ENCODE data around the gene SOCS4.

DNA sequence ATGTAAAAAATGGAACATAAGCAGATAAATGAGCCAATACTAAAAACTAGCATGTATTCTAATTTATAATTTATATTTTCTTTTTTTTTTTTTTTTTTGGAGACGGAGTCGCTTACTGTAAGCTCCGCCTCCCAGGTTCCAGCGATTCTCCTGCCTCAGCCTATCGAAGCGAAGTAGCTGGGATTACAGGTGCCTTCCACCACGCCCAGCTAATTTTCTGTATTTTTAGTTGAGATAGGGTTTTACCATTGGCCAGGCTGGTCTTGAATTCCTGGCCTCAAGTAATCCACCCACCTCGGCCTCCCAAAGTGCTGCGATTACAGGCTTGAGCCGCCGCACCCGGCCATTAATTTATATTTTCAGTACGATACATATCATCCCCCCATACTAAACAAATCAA is 27.1 kb downstream of the SOCS4 start:
- TF ChIP-seq, protein P1, sequence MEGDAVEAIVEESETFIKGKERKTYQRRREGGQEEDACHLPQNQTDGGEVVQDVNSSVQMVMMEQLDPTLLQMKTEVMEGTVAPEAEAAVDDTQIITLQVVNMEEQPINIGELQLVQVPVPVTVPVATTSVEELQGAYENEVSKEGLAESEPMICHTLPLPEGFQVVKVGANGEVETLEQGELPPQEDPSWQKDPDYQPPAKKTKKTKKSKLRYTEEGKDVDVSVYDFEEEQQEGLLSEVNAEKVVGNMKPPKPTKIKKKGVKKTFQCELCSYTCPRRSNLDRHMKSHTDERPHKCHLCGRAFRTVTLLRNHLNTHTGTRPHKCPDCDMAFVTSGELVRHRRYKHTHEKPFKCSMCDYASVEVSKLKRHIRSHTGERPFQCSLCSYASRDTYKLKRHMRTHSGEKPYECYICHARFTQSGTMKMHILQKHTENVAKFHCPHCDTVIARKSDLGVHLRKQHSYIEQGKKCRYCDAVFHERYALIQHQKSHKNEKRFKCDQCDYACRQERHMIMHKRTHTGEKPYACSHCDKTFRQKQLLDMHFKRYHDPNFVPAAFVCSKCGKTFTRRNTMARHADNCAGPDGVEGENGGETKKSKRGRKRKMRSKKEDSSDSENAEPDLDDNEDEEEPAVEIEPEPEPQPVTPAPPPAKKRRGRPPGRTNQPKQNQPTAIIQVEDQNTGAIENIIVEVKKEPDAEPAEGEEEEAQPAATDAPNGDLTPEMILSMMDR (IDR thresholded peaks at IDR 0.05) = no peak
- no peak for TF ChIP-seq POLR2AphosphoS5 (IDR thresholded peaks at IDR 0.05)
- no peak for TF ChIP-seq POLR2A (IDR thresholded peaks at IDR 0.05)

Measured in prostate gland (tissue), 2 donors.